Stimulated activated CD4-positive, alpha-beta T cell treated with anti-CD3 and anti-CD28 coated beads, Interleukin-2, amount 100 ng/mL, for 48 hours (primary cell): ENCODE data around the gene RNF152.
A peak's percentile ranks its signal among the peaks of the same experiment; 100 is the strongest.

Source experiments
- DNase-seq, 2 donors: peaks; one replicate each; pipeline ENCODE4 v3.0.0-alpha.2; 2020

Gene RNF152, protein sequence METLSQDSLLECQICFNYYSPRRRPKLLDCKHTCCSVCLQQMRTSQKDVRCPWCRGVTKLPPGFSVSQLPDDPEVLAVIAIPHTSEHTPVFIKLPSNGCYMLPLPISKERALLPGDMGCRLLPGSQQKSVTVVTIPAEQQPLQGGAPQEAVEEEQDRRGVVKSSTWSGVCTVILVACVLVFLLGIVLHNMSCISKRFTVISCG

GRCh38 chr18:61892683-61893308 lies at the start of gene RNF152:
TSS of gene RNF152 (minus strand) at chr18:61893007. CDS start at chr18:61816463, 76,544 bp downstream.
- DNase-seq: peak in 1 of 2 donors; percentile 8

DNA sequence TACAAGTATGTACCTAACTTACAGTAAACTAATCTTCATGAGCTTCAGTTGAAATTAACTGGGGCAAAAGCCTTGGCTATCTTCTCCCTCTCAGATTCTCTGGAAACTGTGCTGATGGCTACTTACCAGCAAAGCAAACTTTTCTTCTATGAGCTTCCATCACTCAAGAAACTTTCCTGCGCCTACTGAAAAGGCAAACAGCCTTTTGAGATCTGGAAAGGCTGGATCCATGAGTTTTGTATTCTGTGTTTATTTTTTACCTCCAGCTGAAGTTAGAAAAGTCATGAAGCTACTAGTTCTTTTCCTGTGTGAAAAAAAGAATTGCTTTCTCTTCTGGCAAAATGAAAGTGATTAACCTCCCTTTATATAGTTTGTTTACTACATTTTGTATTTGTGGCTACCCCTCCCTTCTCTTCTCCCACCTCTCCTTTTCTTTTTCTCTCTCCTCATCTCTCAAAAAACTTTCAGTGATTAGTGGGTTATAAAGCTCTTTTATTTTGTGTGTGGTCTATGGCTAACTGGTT lies 49.2 kb upstream of the RNF152 start:
- no peak for DNase-seq

GRCh38 chr18:61939046-61939674 lies 46.4 kb upstream of the RNF152 start:
- no peak for DNase-seq

DNA sequence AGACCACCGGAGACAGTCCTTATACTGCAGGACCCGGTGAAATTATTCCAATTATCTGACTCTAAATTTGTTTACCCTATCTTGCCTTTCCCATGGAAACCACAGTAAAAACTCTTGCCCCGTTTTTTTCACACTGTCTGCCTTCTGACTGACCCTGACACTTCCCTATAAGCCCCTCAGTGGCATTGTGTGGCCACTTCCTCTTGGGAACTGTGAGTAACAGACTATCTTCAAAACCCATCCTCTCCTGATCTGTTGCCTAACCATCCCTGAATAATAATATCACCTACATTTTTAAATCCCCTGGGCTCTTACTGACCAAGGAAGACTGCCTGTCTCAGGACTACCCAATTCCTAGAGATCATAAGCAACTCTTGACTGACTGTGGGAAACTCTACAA lies 42.6 kb upstream of the RNF152 start:
- no peak for DNase-seq

DNA sequence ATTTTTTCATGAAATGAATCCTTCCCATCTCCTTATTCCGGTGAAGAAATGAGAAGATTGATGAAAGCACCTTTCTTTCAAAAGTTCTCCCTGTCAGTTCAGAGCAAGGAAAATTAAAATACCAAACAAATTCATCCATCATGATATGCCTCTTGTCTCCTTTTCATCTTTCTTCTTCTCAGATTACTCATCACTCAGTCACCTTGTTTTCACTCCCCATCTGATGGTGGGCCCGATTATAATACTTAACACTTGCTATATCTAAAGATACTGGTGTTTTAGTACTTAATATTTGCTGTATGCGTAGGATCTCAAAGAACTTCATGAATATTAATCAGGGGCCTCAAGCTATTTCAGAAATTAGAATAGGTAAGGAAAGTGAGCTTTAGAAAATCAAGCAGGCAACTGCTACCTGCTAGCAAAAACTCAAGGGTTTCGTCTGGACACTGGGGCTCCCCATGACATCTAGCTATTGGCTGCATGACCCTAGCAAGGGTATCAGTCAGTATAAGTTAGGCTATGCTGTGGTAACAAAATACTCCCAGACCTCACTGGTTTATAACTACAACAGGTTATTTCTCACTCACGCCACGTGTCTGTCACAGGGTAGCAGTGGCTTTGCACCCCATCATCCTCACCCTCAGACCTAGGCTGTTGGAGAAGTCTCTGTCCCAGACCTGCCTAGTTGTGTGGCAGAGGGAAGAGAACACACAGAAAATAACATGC lies 39.0 kb upstream of the RNF152 start:
- DNase-seq: no peak

DNA sequence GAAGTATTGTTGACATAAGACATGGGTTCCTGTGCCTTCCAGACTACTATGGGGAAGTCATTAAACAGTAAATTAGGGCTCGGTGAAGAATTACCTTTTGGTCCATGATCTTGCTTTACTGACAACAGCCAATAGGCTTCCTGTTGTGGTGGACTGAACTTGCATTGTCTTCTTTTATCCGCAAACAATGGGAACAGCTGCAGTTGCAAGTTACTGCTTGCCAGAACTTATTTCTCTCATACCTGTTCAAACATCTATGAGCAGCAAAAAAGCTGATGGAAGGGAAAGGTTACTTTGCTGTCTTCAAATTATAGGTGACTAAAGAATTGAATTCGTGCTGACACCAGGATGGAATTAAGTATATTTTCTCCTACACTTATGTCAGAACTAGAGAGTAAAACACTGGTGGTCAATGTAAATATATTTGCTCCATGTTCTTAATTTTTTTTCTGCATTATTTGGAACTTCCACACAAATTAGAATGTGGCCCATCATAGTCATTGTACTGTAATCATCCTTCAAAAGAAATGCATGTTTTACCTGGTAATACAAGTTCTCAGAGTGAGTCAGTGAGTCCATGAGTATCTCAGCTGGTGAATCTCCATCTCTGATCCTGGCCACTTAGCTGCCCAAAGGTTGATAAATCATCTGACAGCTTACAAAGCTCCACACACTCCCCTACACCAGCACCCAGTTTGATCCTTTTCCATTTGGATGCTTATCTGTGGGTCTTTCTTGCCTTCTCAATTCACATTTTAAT lies 37.3 kb upstream of the RNF152 start:
- no peak for DNase-seq

- DNase-seq: peak; percentile 12 to 40
Measured at GRCh38 chr18:61926532-61926931, 33.7 kb upstream of the RNF152 start.

DNA sequence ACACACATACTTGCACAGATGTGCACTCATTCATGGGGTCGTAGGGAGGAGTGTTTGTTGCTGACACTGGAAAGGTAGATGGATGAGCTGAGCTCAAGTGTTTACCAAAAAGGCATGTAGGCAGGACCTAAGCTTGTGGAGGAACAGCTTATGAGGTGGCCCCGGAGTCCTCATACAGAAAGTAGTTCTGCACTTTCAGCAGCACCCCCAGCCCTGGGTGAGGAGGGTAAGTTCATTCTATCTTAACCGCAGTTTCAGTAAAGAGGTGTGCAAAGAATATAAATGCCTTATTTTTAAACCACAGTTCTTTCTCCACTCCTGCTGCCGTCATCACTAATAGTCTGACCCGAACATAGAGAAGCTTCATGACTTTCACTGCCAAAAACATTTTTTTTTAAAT lies 31.7 kb upstream of the RNF152 start:
- DNase-seq: no peak

DNA sequence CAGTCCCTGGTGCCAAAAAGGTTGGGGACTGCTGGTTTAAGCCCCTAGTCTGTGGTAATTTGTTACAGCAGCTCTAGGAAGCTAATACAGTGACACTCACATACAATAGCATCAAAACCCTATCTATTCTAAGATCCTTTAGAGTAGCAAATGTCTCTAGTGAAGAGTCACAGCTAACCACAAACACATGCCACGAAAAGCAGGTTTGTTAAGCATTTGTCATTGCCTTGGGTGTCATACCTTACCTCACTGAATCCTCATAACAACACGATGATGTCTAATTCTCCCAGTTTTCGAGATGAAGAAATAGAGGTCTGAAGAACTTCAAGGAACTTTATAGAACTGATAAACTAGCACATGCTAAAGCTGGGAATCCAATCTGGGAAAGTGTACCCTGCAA lies 29.6 kb upstream of the RNF152 start:
- no peak for DNase-seq

- no peak for DNase-seq
Measured at GRCh38 chr18:61921621-61922235, 28.9 kb upstream of the RNF152 start.

DNA sequence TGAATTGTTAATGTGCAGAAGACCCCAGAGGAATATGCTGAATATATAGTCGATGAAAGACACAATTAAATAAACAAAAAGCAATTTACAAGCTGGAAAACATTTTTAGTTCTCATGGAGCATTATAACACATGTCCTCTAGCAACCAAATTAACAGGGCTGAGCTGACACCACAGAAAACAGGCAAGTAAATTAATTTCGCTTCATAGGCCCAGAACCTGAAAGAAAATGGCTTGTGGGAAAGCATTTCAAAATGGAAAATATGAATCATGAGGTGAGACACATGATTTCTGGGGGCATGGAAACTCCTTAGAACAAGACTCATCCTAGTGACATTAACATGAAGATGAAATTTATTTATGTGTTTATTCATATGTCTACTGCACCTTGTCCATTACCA lies 25.0 kb upstream of the RNF152 start:
- DNase-seq: no peak

DNA sequence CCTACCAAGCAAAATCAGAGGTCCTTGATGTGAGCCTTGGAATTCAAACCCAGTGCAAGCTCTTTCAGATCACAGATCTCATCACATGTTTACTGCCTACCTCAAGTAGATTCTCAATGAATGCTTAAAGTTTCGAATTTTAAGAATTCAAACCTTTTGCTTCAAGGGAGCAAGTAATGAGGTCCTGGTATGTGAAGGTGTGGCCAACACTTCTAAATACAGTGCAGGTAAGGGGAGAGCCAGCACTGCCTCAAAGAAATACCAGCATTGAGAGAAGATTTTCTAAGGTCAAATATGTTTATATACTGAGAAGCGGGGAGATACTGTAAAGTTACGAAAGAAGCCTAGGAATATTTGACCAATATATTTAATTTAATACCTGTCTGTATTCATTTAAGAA lies 19.7 kb upstream of the RNF152 start:
- DNase-seq: no peak

- DNase-seq: no peak
Measured at GRCh38 chr18:61910101-61910500, 17.3 kb upstream of the RNF152 start.

GRCh38 chr18:61908661-61909060 lies 15.9 kb upstream of the RNF152 start:
- no peak for DNase-seq

GRCh38 chr18:61901323-61901986 lies 8.6 kb upstream of the RNF152 start:
- no peak for DNase-seq

DNA sequence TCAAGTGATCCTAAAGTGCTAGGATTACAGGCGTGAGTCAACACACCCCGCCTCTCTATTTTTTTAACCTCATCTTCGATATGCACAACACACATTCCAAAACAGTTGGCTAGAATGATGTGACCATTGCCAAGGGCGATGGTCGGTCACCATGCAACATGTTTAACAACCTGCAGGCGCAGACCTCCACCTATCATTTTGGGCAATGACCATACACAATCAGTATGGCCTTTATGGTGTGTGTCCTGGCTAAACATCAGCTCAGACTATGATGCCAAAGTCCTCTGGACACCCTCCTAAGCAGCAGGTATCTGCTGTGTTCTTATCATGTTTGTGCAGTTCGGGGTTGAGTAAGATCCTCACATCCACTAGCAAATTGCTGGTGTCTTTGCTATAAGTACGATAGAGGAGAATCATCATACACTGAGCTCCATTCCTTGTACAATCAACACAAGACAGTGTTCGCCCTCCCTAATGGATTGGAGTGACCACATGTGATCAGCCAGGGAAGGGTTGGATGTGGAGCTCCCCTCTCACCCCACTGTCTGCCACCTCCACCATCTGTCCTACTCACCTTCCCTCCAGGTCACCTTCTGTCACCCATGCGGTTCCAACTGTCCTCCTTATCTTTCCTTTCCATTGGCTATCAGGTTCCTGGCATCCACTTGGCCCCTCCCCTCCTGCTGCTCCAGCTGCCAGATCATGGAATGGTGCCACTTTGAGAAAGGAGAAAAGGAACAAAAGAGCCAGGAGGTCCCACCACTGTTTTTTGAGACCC lies 7.9 kb upstream of the RNF152 start:
- no peak for DNase-seq

- DNase-seq: no peak
Measured at GRCh38 chr18:61898640-61899101, 5.9 kb upstream of the RNF152 start.

DNA sequence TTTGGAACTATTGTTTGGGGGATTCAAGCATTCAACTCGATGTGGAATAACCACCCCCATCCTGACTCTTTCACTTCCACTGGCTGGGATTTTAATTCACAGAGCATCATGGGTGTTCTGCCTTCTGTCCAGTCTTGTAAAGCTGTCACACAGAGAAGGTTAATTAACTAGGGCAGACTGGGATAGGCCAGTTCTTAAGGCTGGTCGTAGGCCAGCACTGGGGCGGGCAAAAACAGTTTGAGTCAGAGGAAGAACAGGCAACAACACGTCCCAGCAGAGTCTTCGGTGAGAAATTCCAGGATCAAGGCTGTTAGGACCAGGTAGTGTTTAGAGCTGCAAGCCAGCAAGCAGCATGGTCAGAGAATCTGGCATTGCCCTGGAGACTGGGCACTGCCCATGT lies 4.0 kb upstream of the RNF152 start:
- DNase-seq: no peak

GRCh38 chr18:61896118-61896517 lies 3.3 kb upstream of the RNF152 start:
- DNase-seq: no peak

- DNase-seq: no peak
Measured at GRCh38 chr18:61894751-61895524, 2.1 kb upstream of the RNF152 start.
